ENCODE data around the gene RACK1.

DNA sequence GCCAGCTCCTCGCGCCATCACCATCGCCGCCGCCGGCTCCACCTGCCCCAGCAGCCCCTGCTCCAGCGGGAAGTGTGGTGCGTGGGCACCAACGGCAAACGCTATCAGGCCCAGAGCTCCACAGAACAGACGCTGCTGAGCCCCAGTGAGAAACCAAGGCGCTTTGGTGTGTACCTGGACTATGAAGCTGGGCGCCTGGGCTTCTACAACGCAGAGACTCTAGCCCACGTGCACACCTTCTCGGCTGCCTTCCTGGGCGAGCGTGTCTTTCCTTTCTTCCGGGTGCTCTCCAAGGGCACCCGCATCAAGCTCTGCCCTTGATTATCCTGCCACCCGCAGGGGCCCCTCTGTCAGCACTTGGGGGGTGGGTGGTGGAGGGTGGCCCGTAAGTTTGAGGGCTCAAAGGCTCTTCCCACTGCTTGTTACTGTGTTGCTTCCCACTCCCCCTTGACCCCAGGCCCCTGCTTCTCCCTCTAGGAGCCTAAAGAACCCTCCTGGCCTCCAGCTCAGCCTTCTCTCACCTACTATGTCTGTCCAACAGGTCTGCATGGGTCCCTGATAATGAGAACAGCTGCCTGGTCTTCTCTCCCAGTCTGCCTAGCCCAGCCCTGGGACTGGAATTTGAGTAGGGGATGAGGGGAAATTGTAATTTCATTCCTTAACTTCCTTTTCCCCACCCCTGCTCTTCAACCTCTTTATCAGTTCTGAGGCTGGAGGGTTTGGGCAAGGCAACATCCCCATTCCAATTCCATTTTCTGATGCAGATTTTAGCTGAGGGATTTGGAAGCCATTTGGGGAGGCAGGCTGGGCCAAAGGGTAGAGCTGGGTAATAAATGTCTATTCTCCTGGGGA lies 9.0 kb downstream of the RACK1 start:
- TF ChIP-seq CTCF (IDR thresholded peaks at IDR 0.05; ENCODE audit: low read depth, low read length, poor library complexity, severe bottlenecking), result no peak
- no peak for TF ChIP-seq EZH2phosphoT487 (IDR thresholded peaks at IDR 0.05; ENCODE audit: borderline replicate concordance, low read length)

All from DOHH2 (cell line).